ENCODE measurements around the gene TIMELESS.

Gene TIMELESS

GRCh38 chr12:56385873-56386272 lies 63.4 kb downstream of the TIMELESS start:
- TF ChIP-seq SIN3A (IDR thresholded peaks at IDR 0.05; ENCODE audit: borderline replicate concordance, insufficient read depth, low read length): no peak
- no peak for TF ChIP-seq TAF1 (IDR thresholded peaks at IDR 0.05; ENCODE audit: borderline replicate concordance, insufficient read depth, low read length)
- no peak for TF ChIP-seq POLR2AphosphoS5 (IDR thresholded peaks at IDR 0.05; ENCODE audit: low read depth, low read length)
- TF ChIP-seq FOXP2 (optimal IDR thresholded peaks at IDR 0.05; ENCODE audit: borderline replicate concordance, extremely low read depth, extremely low read length, insufficient read depth): no peak
- TF ChIP-seq REST (IDR thresholded peaks at IDR 0.05; ENCODE audit: insufficient read depth in 1 of 2, low read depth in 2 of 2, low read length in 2 of 2): no peak

- TF ChIP-seq REST (IDR thresholded peaks at IDR 0.05; ENCODE audit: insufficient read depth in 1 of 2, low read depth in 2 of 2, low read length in 2 of 2) (no peak), FOXP2 (optimal IDR thresholded peaks at IDR 0.05; ENCODE audit: borderline replicate concordance, extremely low read depth, extremely low read length, insufficient read depth) (no peak), TAF1 (IDR thresholded peaks at IDR 0.05; ENCODE audit: borderline replicate concordance, insufficient read depth, low read length) (no peak), POLR2AphosphoS5 (IDR thresholded peaks at IDR 0.05; ENCODE audit: low read depth, low read length) (no peak), SIN3A (IDR thresholded peaks at IDR 0.05; ENCODE audit: borderline replicate concordance, insufficient read depth, low read length) (no peak)
Observed at GRCh38 chr12:56382611-56383010, 66.6 kb downstream of the TIMELESS start.

GRCh38 chr12:56377989-56378316 lies 71.3 kb downstream of the TIMELESS start:
- TF ChIP-seq TAF1 (IDR thresholded peaks at IDR 0.05; ENCODE audit: borderline replicate concordance, insufficient read depth, low read length) (no peak), POLR2AphosphoS5 (IDR thresholded peaks at IDR 0.05; ENCODE audit: low read depth, low read length) (no peak), FOXP2 (optimal IDR thresholded peaks at IDR 0.05; ENCODE audit: borderline replicate concordance, extremely low read depth, extremely low read length, insufficient read depth) (no peak), REST (IDR thresholded peaks at IDR 0.05; ENCODE audit: insufficient read depth in 1 of 2, low read depth in 2 of 2, low read length in 2 of 2) (no peak)

- TF ChIP-seq SIN3A (IDR thresholded peaks at IDR 0.05; ENCODE audit: borderline replicate concordance, insufficient read depth, low read length): no peak
- TF ChIP-seq POLR2AphosphoS5 (IDR thresholded peaks at IDR 0.05; ENCODE audit: low read depth, low read length): no peak
- TF ChIP-seq REST (IDR thresholded peaks at IDR 0.05; ENCODE audit: insufficient read depth in 1 of 2, low read depth in 2 of 2, low read length in 2 of 2): no peak
- TF ChIP-seq TAF1 (IDR thresholded peaks at IDR 0.05; ENCODE audit: borderline replicate concordance, insufficient read depth, low read length): no peak
- TF ChIP-seq FOXP2 (optimal IDR thresholded peaks at IDR 0.05; ENCODE audit: borderline replicate concordance, extremely low read depth, extremely low read length, insufficient read depth): no peak
Observed at GRCh38 chr12:56377310-56377988, 71.8 kb downstream of the TIMELESS start.
